HEK293 (cell line): ENCODE data around the gene RORB.

Experiments used
- CTCF ChIA-PET: fragments of 350-600 bp; formaldehyde crosslinking; extraction: SDS; loops from one replicate; lab custom pipeline; 2021; ENCODE audit warnings: antibody characterized with exemption; lab: Yijun Ruan, JAX
- POLR2A ChIA-PET: fragments of 300-600 bp; formaldehyde crosslinking; extraction: SDS; loops from one replicate; lab custom pipeline; 2020; ENCODE audit warnings: antibody characterized with exemption, inconsistent platforms; lab: Yijun Ruan, JAX
- H3K27ac ChIP-seq: fragments of 200-500 bp; sonication (Bioruptor generic); 2 replicates; pipeline ENCODE4 v1.5.1; 2014; ENCODE audit warnings: low read depth, low read length, control low read depth, inconsistent platforms; ENCODE audit errors: extremely low read depth
- H3K36me3 ChIP-seq, 2 experiments: fragments of 200-500 bp in 1 of 2; sonication (Bioruptor generic) in 1 of 2; 1 replicate in 1 of 2; 2 replicates in 1 of 2; pipeline ENCODE4 v1.5.1; 2014 to 2017; ENCODE audit warnings: inconsistent platforms in 2 of 2, low read length in 2 of 2; ENCODE audit not compliant: control insufficient read depth in 2 of 2, insufficient read depth in 1 of 2
- H3K4me1 ChIP-seq: fragments of 200-500 bp; sonication (Bioruptor generic); 2 replicates; pipeline ENCODE4 v1.5.1; 2014; ENCODE audit warnings: mild to moderate bottlenecking, low read length, inconsistent platforms; ENCODE audit not compliant: control insufficient read depth, insufficient read depth
- H3K4me3 ChIP-seq: 2 replicates; pipeline ENCODE4 v1.5.1; 2011; ENCODE audit warnings: low read depth, mild to moderate bottlenecking, control low read depth, low read length, moderate library complexity
- H3K9me3 ChIP-seq: fragments of 200-500 bp; sonication (Bioruptor generic); 2 replicates; pipeline ENCODE4 v1.5.1; 2014; ENCODE audit warnings: low read depth, low read length, inconsistent platforms; ENCODE audit not compliant: control insufficient read depth, insufficient read depth
- KLF10 ChIP-seq: fragments of 450-650 bp; IDR thresholded peaks from 2 replicates; pipeline ENCODE4 v1.5.1; 2018; ENCODE audit warnings: missing biosample characterization, mild to moderate bottlenecking, missing genetic modification characterization
- PRDM1 ChIP-seq: fragments of 450-650 bp; formaldehyde crosslinking; IDR thresholded peaks from 2 replicates; pipeline ENCODE4; 2016; ENCODE audit warnings: missing biosample characterization, missing genetic modification characterization
- PRDM2 ChIP-seq: fragments of 450-650 bp; formaldehyde crosslinking; IDR thresholded peaks from 2 replicates; pipeline ENCODE4 v1.5.1; 2016; ENCODE audit warnings: missing biosample characterization, missing genetic modification characterization, borderline replicate concordance
- REPIN1 ChIP-seq: fragments of 450-650 bp; formaldehyde crosslinking; IDR thresholded peaks from 2 replicates; pipeline ENCODE4 v1.5.1; 2017; ENCODE audit warnings: missing biosample characterization, missing genetic modification characterization, low read depth
- REST ChIP-seq: fragments of 450-650 bp; formaldehyde crosslinking; IDR thresholded peaks from 2 replicates; pipeline ENCODE4 v1.5.1; 2016; ENCODE audit warnings: missing biosample characterization, missing genetic modification characterization
- SP3 ChIP-seq: fragments of 450-650 bp; formaldehyde crosslinking; IDR thresholded peaks from 2 replicates; pipeline ENCODE4 v1.5.1; 2016; ENCODE audit warnings: missing biosample characterization, missing genetic modification characterization
- TSHZ1 ChIP-seq: fragments of 450-650 bp; formaldehyde crosslinking; IDR thresholded peaks from 2 replicates; pipeline ENCODE4 v1.5.1; 2016; ENCODE audit warnings: missing biosample characterization, missing genetic modification characterization, borderline replicate concordance
- ZNF23 ChIP-seq: fragments of 450-650 bp; formaldehyde crosslinking; IDR thresholded peaks from 2 replicates; pipeline ENCODE4 v1.5.1; 2016; ENCODE audit warnings: missing biosample characterization, missing genetic modification characterization, borderline replicate concordance
- ZNF37A ChIP-seq: fragments of 450-650 bp; IDR thresholded peaks from 2 replicates; pipeline ENCODE4 v1.5.1; 2018; ENCODE audit warnings: missing biosample characterization, missing genetic modification characterization
- ZNF473 ChIP-seq: fragments of 450-650 bp; formaldehyde crosslinking; IDR thresholded peaks from 2 replicates; pipeline ENCODE4 v1.5.1; 2017; ENCODE audit warnings: missing biosample characterization, missing genetic modification characterization
- ZNF488 ChIP-seq: fragments of 450-650 bp; formaldehyde crosslinking; IDR thresholded peaks from 2 replicates; pipeline ENCODE4 v1.5.1; 2016; ENCODE audit warnings: missing biosample characterization, missing genetic modification characterization
- ZNF530 ChIP-seq: fragments of 450-650 bp; formaldehyde crosslinking; IDR thresholded peaks from 2 replicates; pipeline ENCODE4 v1.5.1; 2016; ENCODE audit warnings: low read depth, missing biosample characterization, missing genetic modification characterization
- ZNF610 ChIP-seq: fragments of 450-650 bp; formaldehyde crosslinking; IDR thresholded peaks from 2 replicates; pipeline ENCODE4 v1.5.1; 2016; ENCODE audit warnings: missing biosample characterization, missing genetic modification characterization, borderline replicate concordance
- ZNF658 ChIP-seq: fragments of 450-650 bp; formaldehyde crosslinking; IDR thresholded peaks from 2 replicates; pipeline ENCODE4; 2016; ENCODE audit warnings: missing biosample characterization, missing genetic modification characterization
- ZNF792 ChIP-seq: fragments of 450-650 bp; formaldehyde crosslinking; IDR thresholded peaks from 2 replicates; pipeline ENCODE4 v1.5.1; 2016; ENCODE audit warnings: missing biosample characterization, missing genetic modification characterization
- ZSCAN18 ChIP-seq: fragments of 450-650 bp; formaldehyde crosslinking; IDR thresholded peaks from 2 replicates; pipeline ENCODE4 v1.5.1; 2016; ENCODE audit warnings: missing biosample characterization, missing genetic modification characterization

RORB gene

GRCh38 chr9:74639112-74639511, 142.0 kb downstream of the RORB start (continued):
- TF ChIP-seq ZNF610 (tag by site-specific recombination) (no peak), ZSCAN18 (no peak)

GRCh38 chr9:74642376-74642775, 145.2 kb downstream of the RORB start:
- POLR2A ChIA-PET = no interaction called here
- no peaks in the 10 kb centered on the region for H3K36me3 ChIP-seq

More at GRCh38 chr9:74642376-74642775, 145.2 kb downstream of the RORB start:
- Histone ChIP-seq H3K27ac (no peak overlapping the region), H3K9me3 (no peaks in the 10 kb centered on the region), H3K4me1 (no peaks in the 10 kb centered on the region), H3K4me3 (no peak overlapping the region)
- CTCF ChIA-PET = interaction anchor here (1.3 to 1.7 kb wide), 2 partner anchors 14 to 17 kb away, joined by 3 to 6 read pairs; no protein-coding TSS in a partner anchor
- no peak for TF ChIP-seq ZNF792 (tag by site-specific recombination)
- TF ChIP-seq REST = no peak
- TF ChIP-seq ZNF530 = no peak
- no peak for TF ChIP-seq ZNF473
- TF ChIP-seq SP3 (tag by site-specific recombination) = no peak
- TF ChIP-seq ZNF658 (tag by site-specific recombination) = no peak
- TF ChIP-seq ZNF23 (tag by site-specific recombination) = no peak
- no peak for TF ChIP-seq TSHZ1 (tag by site-specific recombination)
- no peak for TF ChIP-seq ZNF37A (tag by site-specific recombination)
- no peak for TF ChIP-seq REPIN1 (tag by site-specific recombination)
- TF ChIP-seq PRDM2 (tag by site-specific recombination) = no peak
- TF ChIP-seq PRDM1 (tag by site-specific recombination) = no peak
- no peak for TF ChIP-seq KLF10 (tag by site-specific recombination)
- TF ChIP-seq ZNF488 (tag by site-specific recombination) = no peak
